ENCODE measurements around the gene SIGLEC15.

DNA sequence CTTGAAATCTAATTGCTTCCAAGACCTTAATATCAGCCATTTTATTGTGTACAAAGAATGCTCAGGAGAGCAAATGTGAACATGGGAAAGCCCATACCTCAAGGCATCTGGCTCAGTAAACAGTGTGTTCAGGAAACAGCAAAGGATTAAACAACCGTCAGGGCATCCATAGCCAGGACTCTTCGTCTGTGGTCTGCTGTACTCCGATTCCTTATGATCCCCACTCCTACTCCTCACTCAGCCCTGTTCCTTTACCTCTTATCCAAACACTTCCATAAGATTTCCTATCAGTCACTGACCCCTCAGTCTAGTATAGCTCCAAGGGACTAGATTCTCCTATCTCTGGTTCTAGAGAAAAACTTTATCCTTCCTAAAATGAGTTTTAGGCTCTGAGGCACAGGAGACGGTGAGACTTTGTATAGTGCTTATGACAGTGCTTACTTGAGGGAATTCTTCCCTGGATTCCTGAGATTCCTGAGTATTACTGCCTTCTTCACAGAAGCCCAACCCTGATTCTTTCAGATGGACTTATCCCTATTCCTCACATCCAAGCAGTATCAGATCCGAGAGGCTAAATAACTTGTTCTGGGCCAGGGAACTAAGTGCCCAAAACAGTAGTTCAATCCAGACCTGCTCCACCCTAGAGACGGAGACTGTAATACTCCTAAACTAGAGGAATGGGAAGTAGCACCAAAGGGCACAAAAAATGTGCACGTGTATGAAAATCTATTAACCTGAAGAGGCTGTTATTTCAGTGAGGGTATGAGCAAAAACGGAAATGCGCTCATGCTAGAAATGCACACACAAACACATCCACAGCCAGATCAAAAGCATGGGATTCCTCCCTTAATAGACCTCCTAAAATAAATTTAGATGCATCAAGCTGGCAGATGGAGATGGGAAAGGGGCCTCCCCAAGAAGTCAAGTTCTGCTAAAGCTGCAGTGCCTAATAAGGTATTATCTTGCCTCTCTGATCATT, 42.1 kb upstream of the SIGLEC15 start:
- TF ChIP-seq ZFP30 (CRISPR knock-in tag; IDR thresholded peaks at IDR 0.05) (no peak), ZFP3 (CRISPR knock-in tag; IDR thresholded peaks at IDR 0.05) (no peak), ISL1 (CRISPR knock-in tag; IDR thresholded peaks at IDR 0.05) (no peak), CSDC2 (CRISPR knock-in tag; IDR thresholded peaks at IDR 0.05) (no peak), RARB (CRISPR knock-in tag; IDR thresholded peaks at IDR 0.05) (no peak), SNAI2 (CRISPR knock-in tag; IDR thresholded peaks at IDR 0.05) (no peak), TOX (CRISPR knock-in tag; IDR thresholded peaks at IDR 0.05; ENCODE audit: borderline replicate concordance) (no peak), OSR1 (CRISPR knock-in tag; IDR thresholded peaks at IDR 0.05) (no peak), ARNTL (CRISPR knock-in tag; IDR thresholded peaks at IDR 0.05; ENCODE audit: borderline replicate concordance, low read depth) (no peak)
- TF ChIP-seq, protein P1, sequence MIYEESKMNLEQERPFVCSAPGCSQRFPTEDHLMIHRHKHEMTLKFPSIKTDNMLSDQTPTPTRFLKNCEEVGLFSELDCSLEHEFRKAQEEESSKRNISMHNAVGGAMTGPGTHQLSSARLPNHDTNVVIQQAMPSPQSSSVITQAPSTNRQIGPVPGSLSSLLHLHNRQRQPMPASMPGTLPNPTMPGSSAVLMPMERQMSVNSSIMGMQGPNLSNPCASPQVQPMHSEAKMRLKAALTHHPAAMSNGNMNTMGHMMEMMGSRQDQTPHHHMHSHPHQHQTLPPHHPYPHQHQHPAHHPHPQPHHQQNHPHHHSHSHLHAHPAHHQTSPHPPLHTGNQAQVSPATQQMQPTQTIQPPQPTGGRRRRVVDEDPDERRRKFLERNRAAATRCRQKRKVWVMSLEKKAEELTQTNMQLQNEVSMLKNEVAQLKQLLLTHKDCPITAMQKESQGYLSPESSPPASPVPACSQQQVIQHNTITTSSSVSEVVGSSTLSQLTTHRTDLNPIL (CRISPR knock-in tag; IDR thresholded peaks at IDR 0.05; ENCODE audit: low read depth), result no peak
- TF ChIP-seq, protein P2, sequence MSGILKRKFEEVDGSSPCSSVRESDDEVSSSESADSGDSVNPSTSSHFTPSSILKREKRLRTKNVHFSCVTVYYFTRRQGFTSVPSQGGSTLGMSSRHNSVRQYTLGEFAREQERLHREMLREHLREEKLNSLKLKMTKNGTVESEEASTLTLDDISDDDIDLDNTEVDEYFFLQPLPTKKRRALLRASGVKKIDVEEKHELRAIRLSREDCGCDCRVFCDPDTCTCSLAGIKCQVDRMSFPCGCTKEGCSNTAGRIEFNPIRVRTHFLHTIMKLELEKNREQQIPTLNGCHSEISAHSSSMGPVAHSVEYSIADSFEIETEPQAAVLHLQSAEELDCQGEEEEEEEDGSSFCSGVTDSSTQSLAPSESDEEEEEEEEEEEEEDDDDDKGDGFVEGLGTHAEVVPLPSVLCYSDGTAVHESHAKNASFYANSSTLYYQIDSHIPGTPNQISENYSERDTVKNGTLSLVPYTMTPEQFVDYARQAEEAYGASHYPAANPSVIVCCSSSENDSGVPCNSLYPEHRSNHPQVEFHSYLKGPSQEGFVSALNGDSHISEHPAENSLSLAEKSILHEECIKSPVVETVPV (CRISPR knock-in tag; IDR thresholded peaks at IDR 0.05), result no peak
- TF ChIP-seq, protein P3, sequence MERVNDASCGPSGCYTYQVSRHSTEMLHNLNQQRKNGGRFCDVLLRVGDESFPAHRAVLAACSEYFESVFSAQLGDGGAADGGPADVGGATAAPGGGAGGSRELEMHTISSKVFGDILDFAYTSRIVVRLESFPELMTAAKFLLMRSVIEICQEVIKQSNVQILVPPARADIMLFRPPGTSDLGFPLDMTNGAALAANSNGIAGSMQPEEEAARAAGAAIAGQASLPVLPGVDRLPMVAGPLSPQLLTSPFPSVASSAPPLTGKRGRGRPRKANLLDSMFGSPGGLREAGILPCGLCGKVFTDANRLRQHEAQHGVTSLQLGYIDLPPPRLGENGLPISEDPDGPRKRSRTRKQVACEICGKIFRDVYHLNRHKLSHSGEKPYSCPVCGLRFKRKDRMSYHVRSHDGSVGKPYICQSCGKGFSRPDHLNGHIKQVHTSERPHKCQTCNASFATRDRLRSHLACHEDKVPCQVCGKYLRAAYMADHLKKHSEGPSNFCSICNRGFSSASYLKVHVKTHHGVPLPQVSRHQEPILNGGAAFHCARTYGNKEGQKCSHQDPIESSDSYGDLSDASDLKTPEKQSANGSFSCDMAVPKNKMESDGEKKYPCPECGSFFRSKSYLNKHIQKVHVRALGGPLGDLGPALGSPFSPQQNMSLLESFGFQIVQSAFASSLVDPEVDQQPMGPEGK (CRISPR knock-in tag; IDR thresholded peaks at IDR 0.05; ENCODE audit: borderline replicate concordance), result no peak
- TF ChIP-seq, protein P4, sequence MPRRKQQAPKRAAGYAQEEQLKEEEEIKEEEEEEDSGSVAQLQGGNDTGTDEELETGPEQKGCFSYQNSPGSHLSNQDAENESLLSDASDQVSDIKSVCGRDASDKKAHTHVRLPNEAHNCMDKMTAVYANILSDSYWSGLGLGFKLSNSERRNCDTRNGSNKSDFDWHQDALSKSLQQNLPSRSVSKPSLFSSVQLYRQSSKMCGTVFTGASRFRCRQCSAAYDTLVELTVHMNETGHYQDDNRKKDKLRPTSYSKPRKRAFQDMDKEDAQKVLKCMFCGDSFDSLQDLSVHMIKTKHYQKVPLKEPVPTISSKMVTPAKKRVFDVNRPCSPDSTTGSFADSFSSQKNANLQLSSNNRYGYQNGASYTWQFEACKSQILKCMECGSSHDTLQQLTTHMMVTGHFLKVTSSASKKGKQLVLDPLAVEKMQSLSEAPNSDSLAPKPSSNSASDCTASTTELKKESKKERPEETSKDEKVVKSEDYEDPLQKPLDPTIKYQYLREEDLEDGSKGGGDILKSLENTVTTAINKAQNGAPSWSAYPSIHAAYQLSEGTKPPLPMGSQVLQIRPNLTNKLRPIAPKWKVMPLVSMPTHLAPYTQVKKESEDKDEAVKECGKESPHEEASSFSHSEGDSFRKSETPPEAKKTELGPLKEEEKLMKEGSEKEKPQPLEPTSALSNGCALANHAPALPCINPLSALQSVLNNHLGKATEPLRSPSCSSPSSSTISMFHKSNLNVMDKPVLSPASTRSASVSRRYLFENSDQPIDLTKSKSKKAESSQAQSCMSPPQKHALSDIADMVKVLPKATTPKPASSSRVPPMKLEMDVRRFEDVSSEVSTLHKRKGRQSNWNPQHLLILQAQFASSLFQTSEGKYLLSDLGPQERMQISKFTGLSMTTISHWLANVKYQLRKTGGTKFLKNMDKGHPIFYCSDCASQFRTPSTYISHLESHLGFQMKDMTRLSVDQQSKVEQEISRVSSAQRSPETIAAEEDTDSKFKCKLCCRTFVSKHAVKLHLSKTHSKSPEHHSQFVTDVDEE (CRISPR knock-in tag; IDR thresholded peaks at IDR 0.05), result no peak
- TF ChIP-seq, protein P5, sequence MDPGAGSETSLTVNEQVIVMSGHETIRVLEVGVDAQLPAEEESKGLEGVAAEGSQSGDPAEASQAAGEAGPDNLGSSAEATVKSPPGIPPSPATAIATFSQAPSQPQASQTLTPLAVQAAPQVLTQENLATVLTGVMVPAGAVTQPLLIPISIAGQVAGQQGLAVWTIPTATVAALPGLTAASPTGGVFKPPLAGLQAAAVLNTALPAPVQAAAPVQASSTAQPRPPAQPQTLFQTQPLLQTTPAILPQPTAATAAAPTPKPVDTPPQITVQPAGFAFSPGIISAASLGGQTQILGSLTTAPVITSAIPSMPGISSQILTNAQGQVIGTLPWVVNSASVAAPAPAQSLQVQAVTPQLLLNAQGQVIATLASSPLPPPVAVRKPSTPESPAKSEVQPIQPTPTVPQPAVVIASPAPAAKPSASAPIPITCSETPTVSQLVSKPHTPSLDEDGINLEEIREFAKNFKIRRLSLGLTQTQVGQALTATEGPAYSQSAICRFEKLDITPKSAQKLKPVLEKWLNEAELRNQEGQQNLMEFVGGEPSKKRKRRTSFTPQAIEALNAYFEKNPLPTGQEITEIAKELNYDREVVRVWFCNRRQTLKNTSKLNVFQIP (CRISPR knock-in tag; IDR thresholded peaks at IDR 0.05; ENCODE audit: borderline replicate concordance, low read depth), result no peak
